ENCODE results near the gene NOX3.

NOX3 gene

DNA sequence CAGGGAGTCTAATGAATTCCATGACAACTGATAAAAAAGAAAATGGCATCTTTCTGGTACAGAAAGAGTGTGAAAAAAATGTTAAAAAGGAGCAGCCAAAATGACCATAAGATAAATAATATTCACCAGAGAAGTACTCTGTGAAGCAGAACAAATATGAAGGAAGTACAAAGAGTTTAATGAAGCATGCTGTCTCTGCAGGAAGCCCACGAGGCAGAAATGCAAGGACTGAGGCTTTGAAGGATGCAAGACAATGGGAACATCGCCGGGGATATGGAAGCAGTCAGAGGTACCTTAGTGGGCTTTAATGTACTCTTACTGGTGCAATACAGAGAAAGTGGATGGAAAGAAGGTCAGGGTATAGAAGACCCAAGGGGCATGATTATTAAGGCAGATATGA is 50.7 kb downstream of the NOX3 start:
- Histone ChIP-seq H3K9ac (ENCODE audit: low read depth in 1 of 2, low read length in 2 of 2) (no peak overlapping the region), H3K9me3 (ENCODE audit: control insufficient read depth in 2 of 2, low read length in 2 of 2) (no peaks in the 10 kb centered on the region), H3K4me3 (ENCODE audit: low read length in 2 of 2) (no peak overlapping the region), H3K27ac (ENCODE audit: low read depth in 2 of 2, low read length in 2 of 2) (no peak overlapping the region), H3K36me3 (ENCODE audit: control insufficient read depth in 2 of 2, insufficient read depth in 2 of 2, low read length in 2 of 2) (no peaks in the 10 kb centered on the region), H3K27me3 (ENCODE audit: control insufficient read depth in 2 of 2, insufficient read depth in 2 of 2, low read length in 2 of 2) (no peaks in the 10 kb centered on the region), H3K4me1 (ENCODE audit: control insufficient read depth in 2 of 2, insufficient read depth in 2 of 2, low read length in 2 of 2) (no peaks in the 10 kb centered on the region)

- no peaks in the 10 kb centered on the region for H3K36me3 ChIP-seq (ENCODE audit: control insufficient read depth in 2 of 2, insufficient read depth in 2 of 2, low read length in 2 of 2)
Measured at GRCh38 chr6:155402656-155403304, 52.9 kb downstream of the NOX3 start.

DNA sequence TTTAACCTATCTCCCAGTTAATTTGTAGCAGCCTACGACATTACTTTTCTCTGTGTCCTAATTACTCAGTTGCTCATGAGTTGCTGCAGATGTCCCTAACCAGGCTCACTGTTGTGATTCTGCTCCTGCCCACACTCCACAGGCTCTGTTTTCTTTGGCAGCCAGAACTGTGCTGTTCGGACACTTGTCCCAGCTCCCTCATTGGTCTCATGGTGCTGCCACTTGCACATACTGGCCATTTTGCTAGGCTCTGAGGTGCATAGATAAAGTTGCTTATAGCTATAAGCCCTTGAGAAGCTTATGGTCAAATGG is 55.0 kb downstream of the NOX3 start:
- no peaks in the 10 kb centered on the region for H3K36me3 ChIP-seq (ENCODE audit: control insufficient read depth in 2 of 2, insufficient read depth in 2 of 2, low read length in 2 of 2)
- no peaks in the 10 kb centered on the region for H3K4me1 ChIP-seq (ENCODE audit: control insufficient read depth in 2 of 2, insufficient read depth in 2 of 2, low read length in 2 of 2)
- no peaks in the 10 kb centered on the region for H3K27me3 ChIP-seq (ENCODE audit: control insufficient read depth in 2 of 2, insufficient read depth in 2 of 2, low read length in 2 of 2)
- no peak overlapping the region for H3K4me3 ChIP-seq (ENCODE audit: low read length in 2 of 2)
- no peaks in the 10 kb centered on the region for H3K9me3 ChIP-seq (ENCODE audit: control insufficient read depth in 2 of 2, low read length in 2 of 2)
- no peak overlapping the region for H3K27ac ChIP-seq (ENCODE audit: low read depth in 2 of 2, low read length in 2 of 2)
- H3K9ac ChIP-seq (ENCODE audit: low read depth in 1 of 2, low read length in 2 of 2) = no peak overlapping the region

More at GRCh38 chr6:155402656-155403304, 52.9 kb downstream of the NOX3 start:
- Histone ChIP-seq H3K9me3 (ENCODE audit: control insufficient read depth in 2 of 2, low read length in 2 of 2) (no peaks in the 10 kb centered on the region), H3K27me3 (ENCODE audit: control insufficient read depth in 2 of 2, insufficient read depth in 2 of 2, low read length in 2 of 2) (no peaks in the 10 kb centered on the region), H3K4me3 (ENCODE audit: low read length in 2 of 2) (no peak overlapping the region), H3K4me1 (ENCODE audit: control insufficient read depth in 2 of 2, insufficient read depth in 2 of 2, low read length in 2 of 2) (no peaks in the 10 kb centered on the region), H3K9ac (ENCODE audit: low read depth in 1 of 2, low read length in 2 of 2) (no peak overlapping the region), H3K27ac (ENCODE audit: low read depth in 2 of 2, low read length in 2 of 2) (no peak overlapping the region)

DNA sequence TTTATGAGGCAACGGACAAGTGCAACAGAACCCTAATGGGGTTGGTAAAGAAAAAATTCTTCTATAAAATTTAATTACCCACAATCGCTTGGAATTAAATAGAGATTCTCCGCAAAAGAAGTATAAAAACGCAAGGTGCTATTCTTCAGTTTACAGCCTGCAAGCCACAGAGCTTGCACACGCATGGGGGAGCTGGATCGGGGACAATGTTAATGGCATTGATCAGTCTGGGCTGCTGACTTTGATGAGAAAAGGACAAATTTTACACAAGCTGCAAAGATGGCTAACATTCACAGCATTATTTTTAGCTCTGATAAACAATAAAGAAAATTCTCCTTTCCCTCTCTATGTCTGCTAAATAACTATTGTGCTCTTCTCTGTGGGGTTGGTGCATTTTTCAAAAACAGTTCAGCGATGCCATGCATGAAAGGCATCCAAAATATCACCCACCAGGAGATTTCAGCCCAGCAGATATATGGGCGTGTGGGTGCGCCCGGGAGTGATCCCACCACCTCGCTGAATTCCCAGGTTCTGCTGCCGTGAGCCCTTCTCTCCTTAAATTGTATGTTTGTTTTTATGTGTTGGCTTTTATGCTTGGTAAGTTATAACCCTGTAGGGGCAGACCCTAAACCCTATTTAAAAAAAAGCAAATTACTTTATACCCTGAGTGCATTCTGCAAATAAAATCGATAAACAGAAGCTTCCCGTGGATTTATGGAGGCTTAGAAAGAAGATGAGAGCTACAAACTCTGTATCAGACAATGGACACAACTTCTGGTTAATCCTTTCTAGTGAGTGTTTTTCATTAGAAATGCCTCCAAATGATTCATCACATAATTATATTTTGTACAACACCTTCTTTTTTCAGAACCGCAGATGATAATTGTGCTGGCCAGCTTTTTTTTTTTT is 55.6 kb downstream of the NOX3 start:
- H3K4me3 ChIP-seq (ENCODE audit: low read length in 2 of 2) = no peak overlapping the region
- no peaks in the 10 kb centered on the region for H3K36me3 ChIP-seq (ENCODE audit: control insufficient read depth in 2 of 2, insufficient read depth in 2 of 2, low read length in 2 of 2)
- no peak overlapping the region for H3K27ac ChIP-seq (ENCODE audit: low read depth in 2 of 2, low read length in 2 of 2)
- H3K9me3 ChIP-seq (ENCODE audit: control insufficient read depth in 2 of 2, low read length in 2 of 2) = no peaks in the 10 kb centered on the region
- no peaks in the 10 kb centered on the region for H3K4me1 ChIP-seq (ENCODE audit: control insufficient read depth in 2 of 2, insufficient read depth in 2 of 2, low read length in 2 of 2)
- no peak overlapping the region for H3K9ac ChIP-seq (ENCODE audit: low read depth in 1 of 2, low read length in 2 of 2)
- no peaks in the 10 kb centered on the region for H3K27me3 ChIP-seq (ENCODE audit: control insufficient read depth in 2 of 2, insufficient read depth in 2 of 2, low read length in 2 of 2)

DNA sequence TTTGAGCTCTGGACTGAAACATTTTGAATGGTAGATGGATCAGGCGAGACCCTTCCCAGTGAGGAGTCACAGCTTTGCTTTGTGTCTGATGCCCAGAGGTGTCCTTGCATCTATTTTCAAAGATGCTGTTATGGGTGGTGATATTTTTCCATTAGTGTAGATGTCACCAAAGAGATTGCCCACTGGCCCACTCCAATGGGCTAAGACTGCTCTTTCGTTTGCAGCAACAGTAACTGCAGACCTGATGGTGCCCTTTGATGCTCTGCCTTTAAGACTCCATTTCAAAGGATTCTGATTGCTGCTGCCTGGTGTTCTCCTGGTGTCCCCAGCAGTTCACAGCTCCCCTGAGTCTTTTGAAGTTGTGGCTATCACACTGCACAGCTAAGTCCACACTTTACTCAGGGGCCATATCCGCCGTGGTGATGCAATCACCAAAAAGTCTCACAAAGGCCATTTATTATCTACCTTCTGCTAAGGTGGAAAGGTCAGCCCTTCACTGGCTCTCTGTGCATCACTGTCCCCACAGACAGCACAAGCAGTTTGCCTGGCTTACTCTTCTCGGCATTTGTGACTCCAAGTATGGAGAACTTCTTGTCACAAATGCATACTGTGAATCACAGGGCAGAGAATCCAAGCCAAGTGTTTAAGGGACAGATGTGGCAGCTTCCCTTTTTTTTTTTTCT is 56.4 kb downstream of the NOX3 start:
- no peaks in the 10 kb centered on the region for H3K36me3 ChIP-seq (ENCODE audit: control insufficient read depth in 2 of 2, insufficient read depth in 2 of 2, low read length in 2 of 2)
- H3K27ac ChIP-seq (ENCODE audit: low read depth in 2 of 2, low read length in 2 of 2) = no peak overlapping the region
- no peaks in the 10 kb centered on the region for H3K9me3 ChIP-seq (ENCODE audit: control insufficient read depth in 2 of 2, low read length in 2 of 2)
- H3K9ac ChIP-seq (ENCODE audit: low read depth in 1 of 2, low read length in 2 of 2) = no peak overlapping the region
- H3K27me3 ChIP-seq (ENCODE audit: control insufficient read depth in 2 of 2, insufficient read depth in 2 of 2, low read length in 2 of 2) = no peaks in the 10 kb centered on the region
- no peak overlapping the region for H3K4me3 ChIP-seq (ENCODE audit: low read length in 2 of 2)
- no peaks in the 10 kb centered on the region for H3K4me1 ChIP-seq (ENCODE audit: control insufficient read depth in 2 of 2, insufficient read depth in 2 of 2, low read length in 2 of 2)

DNA sequence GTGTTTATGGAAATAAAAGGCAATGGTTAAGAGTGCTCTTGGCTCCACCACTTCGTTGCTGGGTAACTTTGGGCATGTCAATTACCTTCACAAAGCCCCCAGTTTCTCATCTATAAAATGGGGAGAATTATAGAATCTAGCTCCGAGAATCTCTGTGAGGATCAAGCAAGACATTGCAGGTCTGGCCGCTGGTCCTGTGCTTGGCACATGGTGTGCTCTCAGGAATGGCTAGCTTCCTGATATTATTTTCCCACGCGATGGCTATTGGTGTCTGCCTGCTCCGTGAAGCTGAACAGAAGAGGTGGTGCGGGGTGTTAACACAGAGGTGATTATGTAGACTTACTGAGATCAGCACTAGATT is 57.0 kb downstream of the NOX3 start:
- Histone ChIP-seq H3K4me1 (ENCODE audit: control insufficient read depth in 2 of 2, insufficient read depth in 2 of 2, low read length in 2 of 2) (no peaks in the 10 kb centered on the region), H3K36me3 (ENCODE audit: control insufficient read depth in 2 of 2, insufficient read depth in 2 of 2, low read length in 2 of 2) (no peaks in the 10 kb centered on the region), H3K27ac (ENCODE audit: low read depth in 2 of 2, low read length in 2 of 2) (no peak overlapping the region), H3K4me3 (ENCODE audit: low read length in 2 of 2) (no peak overlapping the region), H3K27me3 (ENCODE audit: control insufficient read depth in 2 of 2, insufficient read depth in 2 of 2, low read length in 2 of 2) (no peaks in the 10 kb centered on the region), H3K9me3 (ENCODE audit: control insufficient read depth in 2 of 2, low read length in 2 of 2) (no peaks in the 10 kb centered on the region), H3K9ac (ENCODE audit: low read depth in 1 of 2, low read length in 2 of 2) (no peak overlapping the region)

- Histone ChIP-seq H3K4me1 (ENCODE audit: control insufficient read depth in 2 of 2, insufficient read depth in 2 of 2, low read length in 2 of 2) (no peaks in the 10 kb centered on the region), H3K27me3 (ENCODE audit: control insufficient read depth in 2 of 2, insufficient read depth in 2 of 2, low read length in 2 of 2) (no peaks in the 10 kb centered on the region), H3K27ac (ENCODE audit: low read depth in 2 of 2, low read length in 2 of 2) (no peak overlapping the region), H3K4me3 (ENCODE audit: low read length in 2 of 2) (no peak overlapping the region), H3K9ac (ENCODE audit: low read depth in 1 of 2, low read length in 2 of 2) (no peak overlapping the region), H3K36me3 (ENCODE audit: control insufficient read depth in 2 of 2, insufficient read depth in 2 of 2, low read length in 2 of 2) (no peaks in the 10 kb centered on the region), H3K9me3 (ENCODE audit: control insufficient read depth in 2 of 2, low read length in 2 of 2) (no peaks in the 10 kb centered on the region)
Measured at GRCh38 chr6:155398221-155398620, 57.4 kb downstream of the NOX3 start.

GRCh38 chr6:155397172-155397705 is 58.4 kb downstream of the NOX3 start:
- Histone ChIP-seq H3K27me3 (ENCODE audit: control insufficient read depth in 2 of 2, insufficient read depth in 2 of 2, low read length in 2 of 2) (no peaks in the 10 kb centered on the region), H3K4me1 (ENCODE audit: control insufficient read depth in 2 of 2, insufficient read depth in 2 of 2, low read length in 2 of 2) (no peaks in the 10 kb centered on the region), H3K27ac (ENCODE audit: low read depth in 2 of 2, low read length in 2 of 2) (no peak overlapping the region), H3K9me3 (ENCODE audit: control insufficient read depth in 2 of 2, low read length in 2 of 2) (no peaks in the 10 kb centered on the region), H3K36me3 (ENCODE audit: control insufficient read depth in 2 of 2, insufficient read depth in 2 of 2, low read length in 2 of 2) (no peaks in the 10 kb centered on the region), H3K9ac (ENCODE audit: low read depth in 1 of 2, low read length in 2 of 2) (no peak overlapping the region), H3K4me3 (ENCODE audit: low read length in 2 of 2) (no peak overlapping the region)

GRCh38 chr6:155396605-155397004 is 59.0 kb downstream of the NOX3 start:
- no peaks in the 10 kb centered on the region for H3K4me1 ChIP-seq (ENCODE audit: control insufficient read depth in 2 of 2, insufficient read depth in 2 of 2, low read length in 2 of 2)
- no peaks in the 10 kb centered on the region for H3K9me3 ChIP-seq (ENCODE audit: control insufficient read depth in 2 of 2, low read length in 2 of 2)
- H3K27ac ChIP-seq (ENCODE audit: low read depth in 2 of 2, low read length in 2 of 2) = no peak overlapping the region
- no peak overlapping the region for H3K9ac ChIP-seq (ENCODE audit: low read depth in 1 of 2, low read length in 2 of 2)
- H3K27me3 ChIP-seq (ENCODE audit: control insufficient read depth in 2 of 2, insufficient read depth in 2 of 2, low read length in 2 of 2) = no peaks in the 10 kb centered on the region
- no peaks in the 10 kb centered on the region for H3K36me3 ChIP-seq (ENCODE audit: control insufficient read depth in 2 of 2, insufficient read depth in 2 of 2, low read length in 2 of 2)
- no peak overlapping the region for H3K4me3 ChIP-seq (ENCODE audit: low read length in 2 of 2)

- H3K27ac ChIP-seq (ENCODE audit: low read depth in 2 of 2, low read length in 2 of 2) = no peak overlapping the region
- no peaks in the 10 kb centered on the region for H3K36me3 ChIP-seq (ENCODE audit: control insufficient read depth in 2 of 2, insufficient read depth in 2 of 2, low read length in 2 of 2)
- no peaks in the 10 kb centered on the region for H3K4me1 ChIP-seq (ENCODE audit: control insufficient read depth in 2 of 2, insufficient read depth in 2 of 2, low read length in 2 of 2)
- H3K9ac ChIP-seq (ENCODE audit: low read depth in 1 of 2, low read length in 2 of 2) = no peak overlapping the region
- no peaks in the 10 kb centered on the region for H3K27me3 ChIP-seq (ENCODE audit: control insufficient read depth in 2 of 2, insufficient read depth in 2 of 2, low read length in 2 of 2)
- H3K9me3 ChIP-seq (ENCODE audit: control insufficient read depth in 2 of 2, low read length in 2 of 2) = no peaks in the 10 kb centered on the region
- no peak overlapping the region for H3K4me3 ChIP-seq (ENCODE audit: low read length in 2 of 2)
Measured at GRCh38 chr6:155395339-155395738, 60.3 kb downstream of the NOX3 start.
